ENCODE measurements around the gene CYTH3. TPM values are rescaled to one million over a fixed set of nuclear protein-coding genes. Genes with fewer than 3 reads are reported as not detected.

Gene CYTH3
- total RNA-seq, 1 donor from 2014 or later = 31.1 TPM

- no peak for TF ChIP-seq CTCF (conservative IDR thresholded peaks at IDR 0.05)
- no peaks in the 10 kb centered on the region for H3K27me3 Mint-ChIP-seq
- no peaks in the 10 kb centered on the region for H3K9me3 Mint-ChIP-seq
- peaks cover 16% of the 10 kb centered on the region for H3K36me3 Mint-ChIP-seq
- no peak overlapping the region for H3K27ac Mint-ChIP-seq
- H3K4me3 Mint-ChIP-seq = no peak overlapping the region
- DNase-seq (ENCODE audit: extremely low spot score, unreplicated experiment) = no peak
- H3K4me1 Mint-ChIP-seq (ENCODE audit: unreplicated experiment) = peaks cover 8% of the 10 kb centered on the region
Measured at GRCh38 chr7:6180344-6180725, 92.1 kb downstream of the CYTH3 start.

- no peak for TF ChIP-seq CTCF (conservative IDR thresholded peaks at IDR 0.05)
- Mint-ChIP-seq H3K27me3 (no peaks in the 10 kb centered on the region), H3K36me3 (peaks cover 16% of the 10 kb centered on the region), H3K4me3 (no peak overlapping the region), H3K4me1 (ENCODE audit: unreplicated experiment) (peaks cover 8% of the 10 kb centered on the region), H3K9me3 (no peaks in the 10 kb centered on the region), H3K27ac (no peak overlapping the region)
- DNase-seq (ENCODE audit: extremely low spot score, unreplicated experiment) = no peak
Measured at GRCh38 chr7:6179620-6180343, 92.6 kb downstream of the CYTH3 start.

- H3K27ac Mint-ChIP-seq = no peak overlapping the region
- no peak for TF ChIP-seq CTCF (conservative IDR thresholded peaks at IDR 0.05)
- H3K4me3 Mint-ChIP-seq = no peak overlapping the region
- H3K4me1 Mint-ChIP-seq (ENCODE audit: unreplicated experiment) = peaks cover 8% of the 10 kb centered on the region
- no peaks in the 10 kb centered on the region for H3K27me3 Mint-ChIP-seq
- no peak for DNase-seq (ENCODE audit: extremely low spot score, unreplicated experiment)
- no peaks in the 10 kb centered on the region for H3K9me3 Mint-ChIP-seq
- peaks cover 17% of the 10 kb centered on the region for H3K36me3 Mint-ChIP-seq
Measured at GRCh38 chr7:6178298-6179029, 94.0 kb downstream of the CYTH3 start.

- no peak overlapping the region for H3K27ac Mint-ChIP-seq
- peaks cover 18% of the 10 kb centered on the region for H3K36me3 Mint-ChIP-seq
- no peak for TF ChIP-seq CTCF (conservative IDR thresholded peaks at IDR 0.05)
- H3K4me1 Mint-ChIP-seq (ENCODE audit: unreplicated experiment) = peaks cover 11% of the 10 kb centered on the region
- H3K4me3 Mint-ChIP-seq = no peak overlapping the region
- no peaks in the 10 kb centered on the region for H3K9me3 Mint-ChIP-seq
- DNase-seq (ENCODE audit: extremely low spot score, unreplicated experiment) = no peak
- no peaks in the 10 kb centered on the region for H3K27me3 Mint-ChIP-seq
Measured at GRCh38 chr7:6175645-6176044, 96.8 kb downstream of the CYTH3 start.

- H3K27me3 Mint-ChIP-seq = no peaks in the 10 kb centered on the region
- H3K4me3 Mint-ChIP-seq = no peak overlapping the region
- TF ChIP-seq CTCF (conservative IDR thresholded peaks at IDR 0.05) = no peak
- peaks cover 18% of the 10 kb centered on the region for H3K36me3 Mint-ChIP-seq
- DNase-seq (ENCODE audit: extremely low spot score, unreplicated experiment) = no peak
- H3K27ac Mint-ChIP-seq = no peak overlapping the region
- H3K4me1 Mint-ChIP-seq (ENCODE audit: unreplicated experiment) = peaks cover 24% of the 10 kb centered on the region
- H3K9me3 Mint-ChIP-seq = no peaks in the 10 kb centered on the region
Measured at GRCh38 chr7:6172910-6173295, 99.5 kb downstream of the CYTH3 start.
